SK-N-SH (cell line): ENCODE measurements around the gene BABAM1. TPM values are rescaled to one million over a fixed set of nuclear protein-coding genes. Genes with fewer than 3 reads are reported as not detected.

Experiments used
- CTCF ChIA-PET: fragments of 300-600, 350-600 bp; formaldehyde crosslinking; extraction: SDS; loops from one replicate; lab custom pipeline; 2021; lab: Yijun Ruan, JAX
- POLR2A ChIA-PET: fragments of 350-600 bp; sonication (Branson Sonifier 250); formaldehyde crosslinking; extraction: SDS; loops from one replicate; lab custom pipeline; 2020; ENCODE audit warnings: antibody characterized with exemption, inconsistent platforms; lab: Yijun Ruan, JAX
- DNase-seq: peaks from one replicate; pipeline ENCODE4 v3.0.0; 2012
- H2AFZ ChIP-seq: fragments of 200-600 bp; sonication (generic); 2 replicates; pipeline ENCODE4 v1.8.1; 2016; ENCODE audit warnings: antibody characterized with exemption, mild to moderate bottlenecking, low read depth
- H3F3A ChIP-seq: fragments of 200-600 bp; sonication (generic); replicated peaks from 2 replicates; pipeline ENCODE3; 2016; ENCODE audit warnings: antibody characterized with exemption, mild to moderate bottlenecking; ENCODE audit not compliant: insufficient read depth
- H3K27ac ChIP-seq, 2 experiments: fragments of 200-500 bp in 1 of 2; fragments of 200-600 bp in 1 of 2; sonication (Bioruptor generic) in 1 of 2; sonication (generic), shearing (Covaris generic) in 1 of 2; 2 replicates each; pipeline versions ENCODE4 v1.5.1 to v1.6.1; 2014 to 2016; ENCODE audit warnings: low read depth in 2 of 2, inconsistent platforms in 1 of 2, low read length in 1 of 2, mild to moderate bottlenecking in 1 of 2, mixed read lengths in 1 of 2
- H3K27me3 ChIP-seq: fragments of 200-600 bp; sonication (generic), shearing (Covaris generic); 2 replicates; pipeline ENCODE4 v1.6.1; 2016; ENCODE audit warnings: mixed run types; ENCODE audit not compliant: insufficient read depth
- H3K36me3 ChIP-seq, 2 experiments: fragments of 200-500 bp in 1 of 2; fragments of 200-600 bp in 1 of 2; sonication (Bioruptor generic) in 1 of 2; sonication (generic) in 1 of 2; replicated peaks in 1 of 2; 2 replicates each; pipeline versions ENCODE3 to v1.5.1; 2014 to 2016; ENCODE audit warnings: low read length in 1 of 2, mild to moderate bottlenecking in 1 of 2; ENCODE audit not compliant: insufficient read depth in 2 of 2, control insufficient read depth in 1 of 2
- H3K4me1 ChIP-seq, 2 experiments: fragments of 200-500 bp in 1 of 2; fragments of 200-600 bp in 1 of 2; sonication (Bioruptor generic) in 1 of 2; sonication (generic), shearing (Covaris generic) in 1 of 2; 2 replicates each; pipeline versions ENCODE4 v1.5.1 to v1.6.1; 2014 to 2016; ENCODE audit warnings: low read depth in 1 of 2, low read length in 1 of 2, mixed run types in 1 of 2; ENCODE audit not compliant: insufficient read depth in 2 of 2, control insufficient read depth in 1 of 2
- H3K4me2 ChIP-seq: fragments of 200-600 bp; sonication (generic), shearing (Covaris generic); 2 replicates; pipeline ENCODE4 v1.6.1; 2017; ENCODE audit warnings: mixed run types
- H3K4me3 ChIP-seq, 2 experiments: fragments of 200-500 bp in 1 of 2; fragments of 200-600 bp in 1 of 2; sonication (Bioruptor generic) in 1 of 2; sonication (generic), shearing (Covaris generic) in 1 of 2; 2 replicates each; pipeline versions ENCODE4 v1.5.1 to v1.8.1; 2014 to 2016; ENCODE audit warnings: low read depth in 2 of 2, inconsistent platforms in 1 of 2, low read length in 1 of 2, mild to moderate bottlenecking in 1 of 2, mixed read lengths in 1 of 2, moderate library complexity in 1 of 2
- H3K79me2 ChIP-seq: fragments of 200-600 bp; sonication (generic); 2 replicates; pipeline ENCODE4 v1.8.1; 2017; ENCODE audit warnings: mild to moderate bottlenecking; ENCODE audit not compliant: insufficient read depth
- H3K9ac ChIP-seq: fragments of 200-600 bp; sonication (generic); 2 replicates; pipeline ENCODE4 v1.6.1; 2017; ENCODE audit warnings: mixed run types
- H3K9me2 ChIP-seq: fragments of 200-600 bp; sonication (generic); 2 replicates; pipeline ENCODE4 v1.6.1; 2017; ENCODE audit warnings: mixed run types
- H3K9me3 ChIP-seq: fragments of 200-600 bp; sonication (generic); 2 replicates; pipeline ENCODE4 v1.6.1; 2017; ENCODE audit warnings: mixed run types, mild to moderate bottlenecking, moderate library complexity
- H4K20me1 ChIP-seq: fragments of 200-600 bp; sonication (generic); 2 replicates; pipeline ENCODE4 v1.6.1; 2017; ENCODE audit warnings: mild to moderate bottlenecking, mixed run types; ENCODE audit not compliant: insufficient read depth
- CHD2 ChIP-seq: fragments of 150-350 bp; IDR thresholded peaks from 2 replicates; pipeline ENCODE4 v1.6.1; 2018; ENCODE audit warnings: low read length; ENCODE audit not compliant: partially characterized antibody
- ELF1 ChIP-seq: IDR thresholded peaks from 2 replicates; pipeline ENCODE4 v1.4.0; 2012
- FOSL2 ChIP-seq: IDR thresholded peaks from 2 replicates; pipeline ENCODE4 v1.4.0; 2012; ENCODE audit warnings: low read depth, mild to moderate bottlenecking, moderate library complexity, borderline replicate concordance
- FOXJ3 ChIP-seq: sonication (generic); formaldehyde crosslinking; IDR thresholded peaks from 2 replicates; pipeline ENCODE4 v1.5.1; 2020; ENCODE audit warnings: mild to moderate bottlenecking, missing genetic modification reagents
- IRF3 ChIP-seq: fragments of 150-350 bp; IDR thresholded peaks from 2 replicates; pipeline ENCODE4 v1.6.1; 2016; ENCODE audit warnings: mild to moderate bottlenecking, low read depth, low read length
- JUND ChIP-seq: IDR thresholded peaks from 2 replicates; pipeline ENCODE4 v1.4.0; 2012
- NRF1 ChIP-seq: IDR thresholded peaks from 2 replicates; pipeline ENCODE4 v1.6.1; 2012; ENCODE audit warnings: low read depth, mild to moderate bottlenecking, low read length
- PBX3 ChIP-seq: IDR thresholded peaks from 2 replicates; pipeline ENCODE4; 2012
- POLR2AphosphoS5 ChIP-seq: IDR thresholded peaks from 2 replicates; pipeline ENCODE4 v1.6.1; 2012; ENCODE audit warnings: low read depth, low read length
- RAD21 ChIP-seq: IDR thresholded peaks from 2 replicates; pipeline ENCODE4 v1.6.1; 2012; ENCODE audit warnings: mild to moderate bottlenecking, low read length
- RCOR1 ChIP-seq: fragments of 150-350 bp; IDR thresholded peaks from 2 replicates; pipeline ENCODE4 v1.6.1; 2017; ENCODE audit warnings: antibody characterized with exemption, low read length
- RFX5 ChIP-seq: IDR thresholded peaks from 2 replicates; pipeline ENCODE4 v1.6.1; 2012; ENCODE audit warnings: mild to moderate bottlenecking, improper control_type of control experiment, low read length
- TAF1 ChIP-seq: IDR thresholded peaks from 2 replicates; pipeline ENCODE4 v1.6.1; 2012; ENCODE audit warnings: low read depth, mild to moderate bottlenecking, low read length, moderate library complexity, borderline replicate concordance
- USF1 ChIP-seq: IDR thresholded peaks from 2 replicates; pipeline ENCODE4 v1.4.0; 2012; ENCODE audit warnings: low read depth, borderline replicate concordance
- YY1 ChIP-seq: IDR thresholded peaks from 2 replicates; pipeline ENCODE4 v1.4.0; 2012; ENCODE audit warnings: low read depth, mild to moderate bottlenecking
- WGBS: methylation state at CpG from one replicate; pipeline ENCODE4 v1.1.6; 2017; ENCODE audit warnings: low lambda C conversion rate; 5-methylcytosine and 5-hydroxymethylcytosine counted together
- polyA plus RNA-seq, 3 experiments: library from polyadenylated mRNA; depleted of rRNA; stranded (reverse); fragments of >200 nt; gene quantifications; 2 replicates each; pipeline ENCODE4 v1.2.3, GENCODE V29; 2012

BABAM1 gene
- polyA plus RNA-seq, 1 of the 3 experiments (the other 2 are of a cell fraction), result 192 TPM

GRCh38 chr19:17293605-17294004 is 26.4 kb downstream of the BABAM1 start:
- Histone ChIP-seq H3K9me2 (no peaks in the 10 kb centered on the region), H3K79me2 (peaks cover 6% of the 10 kb centered on the region; the same call in 1 of the 2 replicates), H3K9ac (no peak overlapping the region), H3K4me2 (no peak overlapping the region), H3K9me3 (no peaks in the 10 kb centered on the region), H3K4me1 (peaks cover 0 to 8% of the 10 kb centered on the region in 2 experiments; a peak in 1 of 4 replicates), H3K27ac (no peak overlapping the region), H3K27me3 (no peaks in the 10 kb centered on the region), H2AFZ (no peak overlapping the region), H3F3A (peaks cover 23% of the 10 kb centered on the region), H3K36me3 (peaks cover 0 to 3% of the 10 kb centered on the region in 2 experiments), H3K4me3 (no peak overlapping the region), H4K20me1 (no peaks in the 10 kb centered on the region)
- WGBS, result 97% methylated on average over 14 of the region's 14 CpGs
- ChIA-PET CTCF (interaction anchor here (1.2 to 6.0 kb wide), 8 partner anchors 9 to 99 kb away, joined by 4 to 35 read pairs (median 11); partner anchors contain the start of genes ABHD8, ANKLE1, DDA1 and MRPL34), POLR2A (interaction anchor here (1.1 to 1.4 kb wide), 2 partner anchors 12 to 78 kb away, joined by 5 to 7 read pairs; partner anchors contain the start of genes MRPL34 and USE1)
- no peak for DNase-seq
- TF ChIP-seq RFX5 (no peak), FOSL2 (no peak), TAF1 (no peak), FOXJ3 (CRISPR knock-in tag) (no peak), RCOR1 (no peak), ELF1 (no peak), NRF1 (no peak), CHD2 (no peak), POLR2AphosphoS5 (no peak), YY1 (no peak), PBX3 (no peak), USF1 (no peak), IRF3 (no peak), RAD21 (no peak), JUND (no peak)
